Kasumi-1 (cell line): ENCODE data around the gene DNAH7.

Experiments
- DNase-seq, 2 experiments: peaks; one replicate each; lab custom pipeline; 2025; lab: John Stamatoyannopoulos, UW

The DNAH7 gene

GRCh38 chr2:195808189-195808588 is 260.4 kb downstream of the DNAH7 start:
- DNase-seq, result no peak

- DNase-seq, result no peak
These were observed 263.2 kb downstream of the DNAH7 start for GRCh38 chr2:195805283-195805976.

DNA sequence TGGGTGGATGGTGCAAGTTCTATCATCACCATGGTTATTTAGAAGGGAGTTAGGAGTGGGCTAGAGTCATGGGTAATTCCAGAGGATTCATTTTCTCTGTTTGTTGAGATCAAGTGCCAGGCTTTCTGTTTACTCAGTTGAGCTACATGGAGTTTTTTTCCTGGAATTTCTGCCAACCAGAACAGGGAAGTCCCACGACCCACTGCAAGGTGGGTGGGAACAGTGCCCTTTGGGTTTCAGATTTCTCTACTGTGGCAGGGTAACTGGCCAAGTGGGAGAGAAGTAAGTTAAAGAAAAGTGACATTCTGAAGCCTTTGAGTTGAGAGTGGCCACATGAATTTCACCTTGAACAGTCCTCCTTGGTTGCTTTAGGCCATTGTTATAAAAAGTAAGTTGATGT is 272.8 kb downstream of the DNAH7 start:
- no peak for DNase-seq

- DNase-seq, result no peak
These were observed 274.8 kb downstream of the DNAH7 start for GRCh38 chr2:195793881-195794280.

GRCh38 chr2:195782156-195782555 is 286.5 kb downstream of the DNAH7 start:
- DNase-seq, result no peak

DNA sequence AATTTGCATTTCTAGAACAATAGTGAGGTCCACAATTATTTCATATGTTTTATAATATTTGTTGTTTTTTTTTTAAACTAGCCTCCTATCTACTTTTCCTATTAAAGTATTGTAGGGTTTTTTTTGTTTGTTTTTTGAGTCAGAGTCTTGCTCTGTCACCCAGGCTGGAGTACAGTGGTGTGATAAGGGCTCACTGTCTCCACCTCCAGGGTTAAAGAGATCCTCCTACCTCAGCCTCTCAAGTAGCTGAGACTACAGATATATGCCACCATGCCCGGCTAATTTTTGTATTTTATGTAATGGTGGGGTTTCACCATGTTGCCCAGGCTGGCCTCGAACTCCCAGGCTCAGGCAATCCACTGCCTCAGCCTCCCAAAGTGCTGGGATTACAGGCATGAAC is 289.1 kb downstream of the DNAH7 start:
- no peak for DNase-seq

GRCh38 chr2:195769975-195770374 is 298.7 kb downstream of the DNAH7 start:
- DNase-seq, result no peak

DNA sequence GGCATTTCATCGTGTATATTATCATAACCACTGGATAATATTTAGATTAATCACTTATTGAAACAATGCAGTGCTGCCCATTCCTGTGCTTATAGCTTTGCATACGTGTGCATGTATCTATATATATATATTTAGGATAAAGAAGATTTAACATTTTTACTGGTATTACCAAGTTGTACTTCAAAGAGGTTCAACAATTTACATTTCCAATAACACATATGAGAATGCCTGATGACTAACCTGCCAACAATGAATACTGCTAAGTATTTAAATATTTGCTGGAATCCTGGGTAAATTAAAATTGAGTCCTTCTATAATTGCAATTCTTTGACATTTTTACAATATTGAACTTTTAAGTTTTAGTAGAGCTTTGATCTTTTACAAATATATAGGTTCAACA is 300.2 kb downstream of the DNAH7 start:
- no peak for DNase-seq

- DNase-seq, result no peak
These were observed 301.9 kb downstream of the DNAH7 start for GRCh38 chr2:195766691-195767090.

GRCh38 chr2:195763866-195764265 is 304.8 kb downstream of the DNAH7 start:
- no peak for DNase-seq

DNA sequence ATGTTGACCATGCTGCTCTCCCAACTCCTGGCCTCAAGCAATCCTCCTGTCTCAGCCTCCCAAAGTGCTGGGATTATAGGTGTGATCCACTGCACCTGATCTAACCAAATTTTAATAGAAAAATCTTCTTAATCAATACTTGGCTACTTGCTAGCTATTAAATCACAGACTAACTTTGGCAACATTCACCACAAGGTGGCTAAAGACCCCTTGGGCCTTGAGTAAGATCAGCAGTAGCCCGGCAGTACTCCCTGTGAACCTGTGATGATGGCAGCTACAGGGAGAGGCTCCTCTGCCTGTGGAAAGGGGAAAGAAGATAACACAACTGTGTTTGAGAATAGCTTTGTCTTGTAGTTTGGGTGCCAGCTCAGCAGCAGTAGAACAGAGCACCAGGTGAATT is 308.8 kb downstream of the DNAH7 start:
- no peak for DNase-seq

GRCh38 chr2:195758846-195759245 is 309.8 kb downstream of the DNAH7 start:
- DNase-seq, result no peak

- DNase-seq, result no peak
These were observed 312.3 kb downstream of the DNAH7 start for GRCh38 chr2:195756218-195756942.

- no peak for DNase-seq
These were observed 327.4 kb downstream of the DNAH7 start for GRCh38 chr2:195741191-195741590.

- DNase-seq, result no peak
These were observed 330.9 kb downstream of the DNAH7 start for GRCh38 chr2:195737511-195738325.

DNA sequence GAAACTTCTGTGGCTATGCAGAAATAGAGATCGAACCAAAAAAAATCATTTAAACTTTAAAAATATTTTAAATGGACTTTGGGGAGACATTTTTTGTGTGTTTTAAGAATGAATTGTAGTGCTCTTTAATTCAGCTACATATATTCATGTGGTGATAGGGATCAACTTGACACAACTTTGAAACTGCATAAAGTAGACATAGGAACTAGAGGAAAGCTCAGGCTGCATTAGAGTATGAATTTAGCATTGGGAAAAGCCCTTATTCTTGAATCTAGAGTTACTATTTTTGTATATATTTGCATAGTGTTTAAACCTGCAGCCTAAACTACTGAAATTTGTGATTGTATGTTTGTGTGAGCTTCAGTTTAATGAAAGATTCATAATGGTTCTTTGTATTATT is 333.3 kb downstream of the DNAH7 start:
- DNase-seq, result no peak

DNA sequence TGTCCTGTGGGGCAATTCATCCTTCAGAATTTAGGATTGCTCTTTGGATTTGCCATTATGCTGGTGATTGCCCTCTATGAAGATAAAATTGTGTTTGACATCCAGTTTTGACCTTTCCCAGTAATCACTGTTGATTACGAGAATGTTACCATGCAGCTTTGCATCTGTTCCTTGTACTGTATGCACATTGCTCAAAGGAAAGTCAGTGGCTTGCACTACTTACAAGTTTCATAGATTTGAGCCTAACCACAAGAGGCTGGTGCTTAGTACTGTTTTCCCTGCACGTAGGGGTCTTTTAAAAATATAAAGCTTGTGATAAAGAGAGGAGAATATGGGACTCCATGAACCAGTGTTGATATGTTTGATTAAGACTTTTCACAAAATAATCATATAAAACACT is 333.7 kb downstream of the DNAH7 start:
- DNase-seq, result no peak

DNA sequence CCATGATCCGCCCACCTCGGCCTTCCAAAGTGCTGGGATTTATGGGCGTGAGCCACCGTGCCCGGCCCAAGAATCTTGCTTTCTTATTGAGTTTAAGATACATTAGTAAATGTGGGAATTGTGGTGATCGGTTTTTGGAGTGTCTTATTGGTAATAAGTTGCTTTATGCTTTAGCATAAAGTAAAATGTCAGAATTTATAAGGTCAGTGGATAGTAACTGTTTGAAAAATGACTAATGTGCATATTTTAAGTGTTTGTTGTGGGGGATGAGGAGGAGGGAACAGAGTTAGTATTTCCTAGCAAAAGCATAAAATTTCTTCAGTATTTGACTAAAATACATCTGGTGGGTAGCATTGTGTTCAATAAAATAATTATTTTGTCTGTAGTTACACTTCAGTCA is 334.2 kb downstream of the DNAH7 start:
- no peak for DNase-seq

- DNase-seq, result no peak
These were observed 334.8 kb downstream of the DNAH7 start for GRCh38 chr2:195733831-195734230.

GRCh38 chr2:195732574-195732973 is 336.1 kb downstream of the DNAH7 start:
- DNase-seq, result no peak

DNA sequence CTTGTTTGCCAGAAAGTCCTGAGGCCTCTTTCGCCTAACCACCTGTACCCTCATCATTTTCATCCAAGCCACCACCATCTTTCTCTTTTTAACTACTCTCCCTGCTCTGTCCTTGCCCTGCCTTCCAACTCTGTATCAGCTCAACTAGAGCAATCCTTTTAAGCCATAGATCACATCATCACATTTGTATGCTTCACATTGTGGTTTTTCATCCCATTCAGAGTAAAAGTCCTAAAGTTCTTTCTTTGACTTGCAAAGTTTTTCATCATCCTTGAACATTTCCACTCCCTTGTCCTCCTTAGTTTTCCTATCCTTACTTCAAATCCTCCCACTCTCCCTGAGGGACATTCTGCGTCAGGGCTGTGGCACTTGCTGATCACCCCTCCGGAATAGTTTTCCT is 337.7 kb downstream of the DNAH7 start:
- no peak for DNase-seq

DNA sequence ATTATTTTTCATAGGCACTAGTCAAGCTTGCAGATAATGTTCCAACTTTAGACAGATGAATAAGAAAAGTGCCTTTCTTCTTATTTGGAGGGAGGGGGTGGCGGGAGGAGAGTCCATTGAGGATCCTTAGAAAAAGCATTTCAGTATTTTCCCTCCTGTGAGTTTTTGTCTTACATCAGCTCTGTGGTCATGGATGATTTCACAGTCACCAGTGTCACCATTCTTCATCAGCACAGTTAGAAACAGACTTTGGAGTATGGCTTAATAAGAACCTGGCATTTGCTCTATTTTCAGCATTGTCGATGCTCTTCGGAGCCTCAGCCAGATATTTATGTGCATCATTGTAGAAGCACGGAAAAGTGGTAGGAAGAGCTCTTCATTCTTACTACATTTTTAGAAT is 341.5 kb downstream of the DNAH7 start:
- DNase-seq, result no peak

GRCh38 chr2:195722075-195722474 is 346.6 kb downstream of the DNAH7 start:
- peak; percentile 10 to 35 for DNase-seq
